Large intestine (tissue), 3 donors: ENCODE data around the gene TRAF3IP1. TPM values are rescaled to one million over a fixed set of nuclear protein-coding genes. Genes with fewer than 3 reads are reported as not detected.

ENCODE experiments used
- DNase-seq, 2 donors: peaks; one replicate each; pipeline versions ENCODE4 v3.0.0 to v3.0.0-alpha.2; 2013
- H3K27ac ChIP-seq: one replicate; pipeline ENCODE4 v1.5.1; 2013; ENCODE audit warnings: low read length
- H3K27me3 ChIP-seq: 2 replicates; pipeline ENCODE4 v1.6.1; 2013; ENCODE audit warnings: low read length; ENCODE audit not compliant: control insufficient read depth, insufficient read depth
- H3K36me3 ChIP-seq: 2 replicates; pipeline ENCODE4 v1.6.1; 2013; ENCODE audit warnings: low read length; ENCODE audit not compliant: control insufficient read depth, insufficient read depth
- H3K4me1 ChIP-seq: one replicate; pipeline ENCODE4 v1.6.1; 2013; ENCODE audit warnings: low read length; ENCODE audit not compliant: control insufficient read depth, insufficient read depth
- H3K4me3 ChIP-seq: one replicate; pipeline ENCODE4 v1.5.1; 2013; ENCODE audit warnings: low read length
- H3K9me3 ChIP-seq: one replicate; pipeline ENCODE4 v1.6.1; 2013; ENCODE audit warnings: mild to moderate bottlenecking, low read depth, low read length, moderate library complexity; ENCODE audit not compliant: control insufficient read depth
- WGBS: methylation state at CpG from one replicate; pipeline ENCODE4 v1.1.5; 2013; ENCODE audit warnings: low lambda C conversion rate; ENCODE audit not compliant: insufficient coverage; 5-methylcytosine and 5-hydroxymethylcytosine counted together
- polyA plus RNA-seq: library from polyadenylated mRNA; unstranded; fragments of 120-200 nt; gene quantifications from one replicate; pipeline ENCODE4 v1.2.1, GENCODE V29; 2013

The TRAF3IP1 gene
- polyA plus RNA-seq, 1 donor: 10.6 TPM

GRCh38 chr2:238378230-238379095 is 58.1 kb downstream of the TRAF3IP1 start:
- Histone ChIP-seq H3K9me3 (no peaks in the 10 kb centered on the region), H3K4me3 (no peak overlapping the region), H3K27me3 (no peaks in the 10 kb centered on the region), H3K27ac (no peak overlapping the region), H3K4me1 (no peaks in the 10 kb centered on the region), H3K36me3 (peaks cover 6% of the 10 kb centered on the region)
- WGBS: no CpG with 5 or more reads among the region's 11 CpGs
- no peak for DNase-seq

GRCh38 chr2:238379096-238379810 is 58.9 kb downstream of the TRAF3IP1 start:
- WGBS: no CpG with 5 or more reads among the region's 15 CpGs
- Histone ChIP-seq H3K27ac (no peak overlapping the region), H3K27me3 (no peaks in the 10 kb centered on the region), H3K4me3 (no peak overlapping the region), H3K36me3 (peaks cover 6% of the 10 kb centered on the region), H3K9me3 (no peaks in the 10 kb centered on the region), H3K4me1 (no peaks in the 10 kb centered on the region)
- no peak for DNase-seq

- H3K27me3 ChIP-seq: no peaks in the 10 kb centered on the region
- H3K9me3 ChIP-seq: no peaks in the 10 kb centered on the region
- no peaks in the 10 kb centered on the region for H3K4me1 ChIP-seq
- H3K4me3 ChIP-seq: no peak overlapping the region
- H3K36me3 ChIP-seq: peaks cover 6% of the 10 kb centered on the region
- no CpG with 5 or more reads among the region's 7 CpGs for WGBS
- no peak overlapping the region for H3K27ac ChIP-seq
- DNase-seq: no peak
Measured at GRCh38 chr2:238380336-238380735, 60.0 kb downstream of the TRAF3IP1 start.

GRCh38 chr2:238380785-238381184 is 60.5 kb downstream of the TRAF3IP1 start:
- peaks cover 6% of the 10 kb centered on the region for H3K36me3 ChIP-seq
- no peak overlapping the region for H3K4me3 ChIP-seq
- 80% methylated on average over 1 of the region's 1 CpG for WGBS
- no peak overlapping the region for H3K27ac ChIP-seq
- H3K4me1 ChIP-seq: no peaks in the 10 kb centered on the region
- no peaks in the 10 kb centered on the region for H3K27me3 ChIP-seq
- no peaks in the 10 kb centered on the region for H3K9me3 ChIP-seq
- DNase-seq: no peak

- Histone ChIP-seq H3K9me3 (no peaks in the 10 kb centered on the region), H3K4me3 (no peak overlapping the region), H3K4me1 (no peaks in the 10 kb centered on the region), H3K27ac (no peak overlapping the region), H3K27me3 (no peaks in the 10 kb centered on the region), H3K36me3 (peaks cover 6% of the 10 kb centered on the region)
- no peak for DNase-seq
- 98% methylated on average over 9 of the region's 16 CpGs for WGBS
Measured at GRCh38 chr2:238381341-238382115, 61.2 kb downstream of the TRAF3IP1 start.

GRCh38 chr2:238382381-238382781 is 62.1 kb downstream of the TRAF3IP1 start:
- Histone ChIP-seq H3K9me3 (no peaks in the 10 kb centered on the region), H3K27me3 (no peaks in the 10 kb centered on the region), H3K4me1 (no peaks in the 10 kb centered on the region), H3K4me3 (no peak overlapping the region), H3K27ac (no peak overlapping the region), H3K36me3 (peaks cover 6% of the 10 kb centered on the region)
- DNase-seq: no peak
- no CpG with 5 or more reads among the region's 5 CpGs for WGBS

GRCh38 chr2:238383135-238383534 is 62.8 kb downstream of the TRAF3IP1 start:
- Histone ChIP-seq H3K27me3 (no peaks in the 10 kb centered on the region), H3K4me1 (no peaks in the 10 kb centered on the region), H3K4me3 (no peak overlapping the region), H3K27ac (no peak overlapping the region), H3K36me3 (peaks cover 6% of the 10 kb centered on the region), H3K9me3 (no peaks in the 10 kb centered on the region)
- no peak for DNase-seq
- WGBS: 80% methylated on average over 1 of the region's 5 CpGs

- 100% methylated on average over 3 of the region's 7 CpGs for WGBS
- H3K4me1 ChIP-seq: no peaks in the 10 kb centered on the region
- DNase-seq: no peak
- no peaks in the 10 kb centered on the region for H3K27me3 ChIP-seq
- H3K36me3 ChIP-seq: peaks cover 6% of the 10 kb centered on the region
- no peaks in the 10 kb centered on the region for H3K9me3 ChIP-seq
- H3K27ac ChIP-seq: no peak overlapping the region
- no peak overlapping the region for H3K4me3 ChIP-seq
Measured at GRCh38 chr2:238383743-238384380, 63.5 kb downstream of the TRAF3IP1 start.

- WGBS: 100% methylated on average over 1 of the region's 4 CpGs
- Histone ChIP-seq H3K27ac (no peak overlapping the region), H3K4me3 (no peak overlapping the region), H3K4me1 (no peaks in the 10 kb centered on the region), H3K27me3 (no peaks in the 10 kb centered on the region), H3K36me3 (peaks cover 4% of the 10 kb centered on the region), H3K9me3 (no peaks in the 10 kb centered on the region)
- no peak for DNase-seq
Measured at GRCh38 chr2:238387332-238387731, 67.0 kb downstream of the TRAF3IP1 start.

GRCh38 chr2:238388794-238389193 is 68.5 kb downstream of the TRAF3IP1 start:
- no peaks in the 10 kb centered on the region for H3K36me3 ChIP-seq
- no peaks in the 10 kb centered on the region for H3K9me3 ChIP-seq
- H3K4me3 ChIP-seq: no peak overlapping the region
- no peaks in the 10 kb centered on the region for H3K27me3 ChIP-seq
- WGBS: no CpG with 5 or more reads among the region's 8 CpGs
- H3K4me1 ChIP-seq: no peaks in the 10 kb centered on the region
- no peak overlapping the region for H3K27ac ChIP-seq
- DNase-seq: no peak
